Measurements from ENCODE around the gene MYO3B. TPM values are rescaled to one million over a fixed set of nuclear protein-coding genes. Genes with fewer than 3 reads are reported as not detected.
"Not testable (repeated sequence)": the region's sequence is repeated elsewhere in the genome, so short reads cannot be mapped to it uniquely, and the experiment has no call there.

Gene MYO3B
- total RNA-seq, 1 donor from 2014 or later, result 0.05 TPM

- intact Hi-C loops (cut with DNase I), result no loop called here
Measured at GRCh38 chr2:170249761-170250160, 71.8 kb downstream of the MYO3B start.

GRCh38 chr2:170250584-170250983, 72.6 kb downstream of the MYO3B start:
- DNase-seq (ENCODE audit: low spot score), result no peak
- intact Hi-C loops (cut with DNase I), result no loop called here

More at GRCh38 chr2:170249761-170250160, 71.8 kb downstream of the MYO3B start:
- no peak for DNase-seq (ENCODE audit: low spot score)

GRCh38 chr2:170252414-170252813, 74.5 kb downstream of the MYO3B start:
- intact Hi-C loops (cut with DNase I), result no loop called here
- no peak for DNase-seq (ENCODE audit: low spot score)

GRCh38 chr2:170253721-170254230, 75.8 kb downstream of the MYO3B start:
- intact Hi-C loops (cut with DNase I), result no loop called here
- no peak for DNase-seq (ENCODE audit: low spot score)

GRCh38 chr2:170254293-170254732, 76.4 kb downstream of the MYO3B start:
- intact Hi-C loops (cut with DNase I), result no loop called here
- no peak for DNase-seq (ENCODE audit: low spot score)

- DNase-seq (ENCODE audit: low spot score), result no peak
- intact Hi-C loops (cut with DNase I), result no loop called here
Measured at GRCh38 chr2:170255137-170255536, 77.2 kb downstream of the MYO3B start.

GRCh38 chr2:170255971-170256370, 78.0 kb downstream of the MYO3B start:
- DNase-seq (ENCODE audit: low spot score), result no peak
- intact Hi-C loops (cut with DNase I), result no loop called here

- intact Hi-C loops (cut with DNase I), result no loop called here
- no peak for DNase-seq (ENCODE audit: low spot score)
Measured at GRCh38 chr2:170258382-170258781, 80.4 kb downstream of the MYO3B start.

- DNase-seq (ENCODE audit: low spot score), result no peak
- intact Hi-C loops (cut with DNase I), result no loop called here
Measured at GRCh38 chr2:170260188-170260587, 82.2 kb downstream of the MYO3B start.

- no peak for DNase-seq (ENCODE audit: low spot score)
- intact Hi-C loops (cut with DNase I), result no loop called here
Measured at GRCh38 chr2:170261566-170261965, 83.6 kb downstream of the MYO3B start.

- DNase-seq (ENCODE audit: low spot score), result no peak
- intact Hi-C loops (cut with DNase I), result no loop called here
Measured at GRCh38 chr2:170262343-170262742, 84.4 kb downstream of the MYO3B start.

GRCh38 chr2:170262806-170263205, 84.9 kb downstream of the MYO3B start:
- intact Hi-C loops (cut with DNase I), result no loop called here
- DNase-seq (ENCODE audit: low spot score), result no peak

- DNase-seq (ENCODE audit: low spot score); intact Hi-C loops (cut with DNase I): not testable (repeated sequence)
Measured at GRCh38 chr2:170263728-170264521, 86.0 kb downstream of the MYO3B start.

- no peak for DNase-seq (ENCODE audit: low spot score)
- intact Hi-C loops (cut with DNase I), result no loop called here
Measured at GRCh38 chr2:170264522-170264860, 86.5 kb downstream of the MYO3B start.

- intact Hi-C loops (cut with DNase I), result no loop called here
- no peak for DNase-seq (ENCODE audit: low spot score)
Measured at GRCh38 chr2:170264865-170265264, 86.9 kb downstream of the MYO3B start.

GRCh38 chr2:170265321-170265720, 87.4 kb downstream of the MYO3B start:
- intact Hi-C loops (cut with DNase I), result no loop called here
- DNase-seq (ENCODE audit: low spot score), result no peak

- DNase-seq (ENCODE audit: low spot score), result no peak
- intact Hi-C loops (cut with DNase I), result no loop called here
Measured at GRCh38 chr2:170266358-170266757, 88.4 kb downstream of the MYO3B start.

- DNase-seq (ENCODE audit: low spot score), result no peak
- intact Hi-C loops (cut with DNase I), result no loop called here
Measured at GRCh38 chr2:170267071-170267470, 89.1 kb downstream of the MYO3B start.

GRCh38 chr2:170270278-170270864, 92.4 kb downstream of the MYO3B start:
- intact Hi-C loops (cut with DNase I), result no loop called here
- no peak for DNase-seq (ENCODE audit: low spot score)

- intact Hi-C loops (cut with DNase I), result no loop called here
- DNase-seq (ENCODE audit: low spot score), result no peak
Measured at GRCh38 chr2:170271340-170271739, 93.4 kb downstream of the MYO3B start.

- intact Hi-C loops (cut with DNase I), result no loop called here
- DNase-seq (ENCODE audit: low spot score), result no peak
Measured at GRCh38 chr2:170276056-170276455, 98.1 kb downstream of the MYO3B start.
